Keratinocyte (primary cell): Measurements from ENCODE around the gene AFDN. TPM values are rescaled to one million over a fixed set of nuclear protein-coding genes. Genes with fewer than 3 reads are reported as not detected.

Experiments used
- DNase-seq: peaks from one replicate; pipeline ENCODE4 v3.0.0-alpha.2; 2011; ENCODE audit warnings: low read depth, missing footprints, low spot score
- FAIRE-seq: peaks from 2 replicates; lab custom pipeline; 2011; peaks lifted over from hg19 to GRCh38; lab: Jason Lieb, UNC
- H2AFZ ChIP-seq: 2 replicates; pipeline ENCODE4 v1.6.0; 2012; ENCODE audit warnings: low read length, control low read depth, inconsistent platforms; ENCODE audit not compliant: control insufficient read depth
- H3K27ac ChIP-seq: 2 replicates; pipeline ENCODE4 v1.5.1; 2011; ENCODE audit warnings: low read length; ENCODE audit not compliant: control insufficient read depth, insufficient read depth
- H3K27me3 ChIP-seq: 3 replicates; pipeline ENCODE4 v1.6.0; 2011; ENCODE audit warnings: low read length; ENCODE audit not compliant: control insufficient read depth, insufficient read depth; ENCODE audit errors: extremely low read depth
- H3K36me3 ChIP-seq, 2 experiments: 2 replicates in 1 of 2; 3 replicates in 1 of 2; pipeline ENCODE4 v1.5.1; 2011; ENCODE audit warnings: low read length in 2 of 2, mild to moderate bottlenecking in 1 of 2; ENCODE audit not compliant: control insufficient read depth in 2 of 2, insufficient read depth in 2 of 2; ENCODE audit errors: extremely low read depth in 1 of 2
- H3K4me1 ChIP-seq: 3 replicates; pipeline ENCODE4 v1.5.1; 2011; ENCODE audit warnings: low read length; ENCODE audit not compliant: control insufficient read depth, insufficient read depth; ENCODE audit errors: extremely low read depth
- H3K4me2 ChIP-seq: 3 replicates; pipeline ENCODE4 v1.6.0; 2011; ENCODE audit warnings: low read depth, low read length; ENCODE audit not compliant: control insufficient read depth, insufficient read depth; ENCODE audit errors: extremely low read depth
- H3K4me3 ChIP-seq, 3 experiments: fragments of 200-600 bp in 1 of 3; sonication (generic) in 1 of 3; 2 replicates in 2 of 3; 3 replicates in 1 of 3; pipeline ENCODE4 v1.5.1; 2011 to 2016; ENCODE audit warnings: low read length in 3 of 3, mild to moderate bottlenecking in 3 of 3, control low read depth in 2 of 3, inconsistent platforms in 1 of 3, low read depth in 1 of 3, mixed read lengths in 1 of 3, mixed run types in 1 of 3, moderate library complexity in 1 of 3; ENCODE audit not compliant: control insufficient read depth in 2 of 3, insufficient read depth in 2 of 3; ENCODE audit errors: extremely low read depth in 1 of 3
- H3K79me2 ChIP-seq: 2 replicates; pipeline ENCODE4 v1.6.0; 2012; ENCODE audit warnings: low read length; ENCODE audit not compliant: control insufficient read depth, insufficient read depth
- H3K9ac ChIP-seq: 3 replicates; pipeline ENCODE4 v1.6.0; 2011; ENCODE audit warnings: low read length; ENCODE audit not compliant: control insufficient read depth, insufficient read depth; ENCODE audit errors: extremely low read depth
- H3K9me1 ChIP-seq: 3 replicates; pipeline ENCODE4 v1.6.0; 2011; ENCODE audit warnings: low read length; ENCODE audit not compliant: control insufficient read depth, insufficient read depth; ENCODE audit errors: extremely low read depth
- H3K9me3 ChIP-seq: 2 replicates; pipeline ENCODE4 v1.5.1; 2012; ENCODE audit warnings: low read depth, low read length; ENCODE audit not compliant: control insufficient read depth
- H4K20me1 ChIP-seq: 3 replicates; pipeline ENCODE4 v1.6.0; 2011; ENCODE audit warnings: low read length; ENCODE audit not compliant: control insufficient read depth, insufficient read depth; ENCODE audit errors: extremely low read depth
- EZH2 ChIP-seq: IDR thresholded peaks from one replicate; pipeline ENCODE4 v1.6.1; 2012; ENCODE audit warnings: inconsistent platforms, mild to moderate bottlenecking, low read length, moderate library complexity
- dilution Hi-C: fragments of 300-500 bp; cut with MboI; formaldehyde crosslinking; loops from one replicate; pipeline ENCODE4 v1.7.0; 2020; ENCODE audit warnings: low sequenced_read_pairs; ENCODE audit not compliant: extremely low pct_ligation_motif_present
- polyA plus RNA-seq, 5 experiments: library from polyadenylated mRNA; depleted of rRNA in 3 of 5; stranded (reverse) in 3 of 5; stranded (forward) in 1 of 5; unstranded in 1 of 5; fragments of >200 nt; gene quantifications; 1 replicate in 1 of 5; 2 replicates in 3 of 5; 3 replicates in 1 of 5; pipeline versions ENCODE4 v1.2.1 to v1.2.3, GENCODE V29; 2011 to 2012; ENCODE audit warnings: missing spikeins in 2 of 5, low read depth in 1 of 5, low replicate concordance in 1 of 5
- TF ChIP-seq, protein P1 (sequence below), 3 experiments: IDR thresholded peaks in 1 of 3; conservative IDR thresholded peaks in 1 of 3; optimal IDR thresholded peaks in 1 of 3; 2 replicates in 2 of 3; 3 replicates in 1 of 3; pipeline versions ENCODE3 to v1.5.1; 2011; ENCODE audit warnings: low read length in 3 of 3, mild to moderate bottlenecking in 3 of 3, moderate library complexity in 2 of 3, control low read depth in 1 of 3, inconsistent platforms in 1 of 3; ENCODE audit not compliant: insufficient read depth in 2 of 3; ENCODE audit errors: extremely low read depth in 1 of 3

Gene AFDN
- polyA plus RNA-seq, 1 donor (not counting 4 experiments of a cell fraction or from before 2014, with no cell fraction given), result 46.5 TPM

- TF ChIP-seq, protein P1, sequence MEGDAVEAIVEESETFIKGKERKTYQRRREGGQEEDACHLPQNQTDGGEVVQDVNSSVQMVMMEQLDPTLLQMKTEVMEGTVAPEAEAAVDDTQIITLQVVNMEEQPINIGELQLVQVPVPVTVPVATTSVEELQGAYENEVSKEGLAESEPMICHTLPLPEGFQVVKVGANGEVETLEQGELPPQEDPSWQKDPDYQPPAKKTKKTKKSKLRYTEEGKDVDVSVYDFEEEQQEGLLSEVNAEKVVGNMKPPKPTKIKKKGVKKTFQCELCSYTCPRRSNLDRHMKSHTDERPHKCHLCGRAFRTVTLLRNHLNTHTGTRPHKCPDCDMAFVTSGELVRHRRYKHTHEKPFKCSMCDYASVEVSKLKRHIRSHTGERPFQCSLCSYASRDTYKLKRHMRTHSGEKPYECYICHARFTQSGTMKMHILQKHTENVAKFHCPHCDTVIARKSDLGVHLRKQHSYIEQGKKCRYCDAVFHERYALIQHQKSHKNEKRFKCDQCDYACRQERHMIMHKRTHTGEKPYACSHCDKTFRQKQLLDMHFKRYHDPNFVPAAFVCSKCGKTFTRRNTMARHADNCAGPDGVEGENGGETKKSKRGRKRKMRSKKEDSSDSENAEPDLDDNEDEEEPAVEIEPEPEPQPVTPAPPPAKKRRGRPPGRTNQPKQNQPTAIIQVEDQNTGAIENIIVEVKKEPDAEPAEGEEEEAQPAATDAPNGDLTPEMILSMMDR (optimal IDR thresholded peaks at IDR 0.05 in 1 of 3, IDR thresholded peaks at IDR 0.05 in 1 of 3, conservative IDR thresholded peaks at IDR 0.05 in 1 of 3; ENCODE audit: extremely low read depth in 1 of 3, insufficient read depth in 2 of 3, low read length in 3 of 3), result no peak
- no peak for TF ChIP-seq EZH2
- Histone ChIP-seq H3K4me3 (no peak overlapping the region), H2AFZ (no peak overlapping the region), H3K9ac (no peak overlapping the region), H3K27me3 (peaks cover 4% of the 10 kb centered on the region), H3K4me1 (no peaks in the 10 kb centered on the region), H3K9me1 (no peaks in the 10 kb centered on the region), H3K9me3 (no peaks in the 10 kb centered on the region), H3K4me2 (no peak overlapping the region), H3K27ac (no peak overlapping the region), H4K20me1 (no peaks in the 10 kb centered on the region), H3K36me3 (no peaks in the 10 kb centered on the region), H3K79me2 (no peaks in the 10 kb centered on the region)
- DNase-seq (no peak), FAIRE-seq (no peak)
- dilution Hi-C loops, result no loop called here
Measured at GRCh38 chr6:167980911-167981580, 154.3 kb downstream of the AFDN start.

DNA sequence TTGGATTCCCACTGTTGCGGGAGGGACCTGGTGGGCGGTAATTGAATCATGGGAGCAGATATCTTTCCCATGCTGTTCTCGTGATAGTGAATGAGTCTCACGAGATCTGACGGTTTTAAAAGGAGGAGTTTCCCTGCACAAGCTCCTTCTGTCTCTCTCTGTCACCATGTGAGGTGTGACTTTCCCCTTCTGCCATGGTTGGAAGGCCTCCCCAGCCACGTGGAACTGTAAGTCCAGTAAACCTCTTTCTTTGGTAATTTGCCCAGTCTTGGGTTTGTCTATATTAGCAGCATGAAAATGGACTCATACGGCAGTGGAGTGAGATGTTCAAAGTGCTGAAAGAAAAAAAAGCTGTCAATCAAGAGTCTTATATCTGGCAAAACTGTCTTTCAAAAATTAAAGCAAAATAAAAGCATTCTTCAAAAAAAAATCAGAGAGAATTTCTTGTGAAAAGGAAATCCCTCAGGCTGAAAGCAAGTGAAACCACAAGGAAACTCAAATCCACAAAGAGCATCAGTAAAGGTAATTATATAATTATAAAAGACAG lies 155.3 kb downstream of the AFDN start:
- no peak overlapping the region for H3K9ac ChIP-seq

More for the DNA sequence above, 155.3 kb downstream of the AFDN start:
- H3K9me3 ChIP-seq, result no peaks in the 10 kb centered on the region
- H3K4me2 ChIP-seq, result no peak overlapping the region
- peaks cover 4% of the 10 kb centered on the region for H3K27me3 ChIP-seq
- H2AFZ ChIP-seq, result no peak overlapping the region
- H3K79me2 ChIP-seq, result no peaks in the 10 kb centered on the region
- no peak for DNase-seq
- no peak overlapping the region for H3K4me3 ChIP-seq
- dilution Hi-C loops, result no loop called here
- no peaks in the 10 kb centered on the region for H3K36me3 ChIP-seq
- TF ChIP-seq, protein P1 (optimal IDR thresholded peaks at IDR 0.05 in 1 of 3, IDR thresholded peaks at IDR 0.05 in 1 of 3, conservative IDR thresholded peaks at IDR 0.05 in 1 of 3; ENCODE audit: extremely low read depth in 1 of 3, insufficient read depth in 2 of 3, low read length in 3 of 3), result no peak
- no peak for TF ChIP-seq EZH2
- FAIRE-seq, result no peak
- no peak overlapping the region for H3K27ac ChIP-seq
- H3K9me1 ChIP-seq, result no peaks in the 10 kb centered on the region
- H4K20me1 ChIP-seq, result no peaks in the 10 kb centered on the region
- no peaks in the 10 kb centered on the region for H3K4me1 ChIP-seq
